GM23338 (cell line): ENCODE results near the gene RAB5IF. TPM values are rescaled to one million over a fixed set of nuclear protein-coding genes. Genes with fewer than 3 reads are reported as not detected.

Experiments
- ATAC-seq: fragments of 200-7000 bp; cut with Tn5 transposase; 3 replicates; pipeline ENCODE4 v1.9.1; 2020
- DNase-seq: peaks from one replicate; pipeline ENCODE4 v3.0.0-alpha.2; 2015; ENCODE audit warnings: low spot score
- H2AFZ ChIP-seq: fragments of 200-600 bp; sonication (generic); 2 replicates; pipeline ENCODE4 v1.8.0; 2016; ENCODE audit warnings: antibody characterized with exemption, mild to moderate bottlenecking, moderate library complexity
- H3F3A ChIP-seq: fragments of 200-600 bp; sonication (generic); replicated peaks from 2 replicates; pipeline ENCODE4 v1.8.0; 2017; ENCODE audit warnings: antibody characterized with exemption, mixed run types, low read depth
- H3K27ac ChIP-seq: fragments of 200-600 bp; sonication (generic); 2 replicates; pipeline ENCODE4 v1.6.1; 2016; ENCODE audit warnings: low read depth
- H3K27me3 ChIP-seq: fragments of 200-600 bp; sonication (generic); 2 replicates; pipeline ENCODE4 v1.8.0; 2016; ENCODE audit warnings: mild to moderate bottlenecking, mixed run types, moderate library complexity; ENCODE audit not compliant: insufficient read depth
- H3K36me3 ChIP-seq: fragments of 200-600 bp; sonication (generic); 2 replicates; pipeline ENCODE4 v1.8.0; 2016; ENCODE audit warnings: mild to moderate bottlenecking; ENCODE audit not compliant: insufficient read depth
- H3K4me1 ChIP-seq: fragments of 200-600 bp; sonication (generic); 2 replicates; pipeline ENCODE4 v1.8.0; 2016; ENCODE audit warnings: mild to moderate bottlenecking, moderate library complexity; ENCODE audit not compliant: insufficient read depth
- H3K4me2 ChIP-seq: fragments of 200-600 bp; sonication (generic); 2 replicates; pipeline ENCODE4 v1.7.1; 2017; ENCODE audit warnings: mixed run types
- H3K4me3 ChIP-seq: fragments of 200-600 bp; sonication (generic); 2 replicates; pipeline ENCODE4 v1.6.1; 2016; ENCODE audit warnings: mixed run types
- H3K79me2 ChIP-seq: fragments of 200-600 bp; sonication (generic); replicated peaks from 2 replicates; pipeline ENCODE4 v1.8.0; 2017; ENCODE audit warnings: mild to moderate bottlenecking; ENCODE audit not compliant: insufficient read depth
- H3K9me2 ChIP-seq: fragments of 200-600 bp; sonication (generic); 2 replicates; pipeline ENCODE4 v1.8.0; 2017; ENCODE audit not compliant: insufficient read depth
- H4K20me1 ChIP-seq: fragments of 200-600 bp; sonication (generic); replicated peaks from 2 replicates; pipeline ENCODE4 v1.8.0; 2017; ENCODE audit warnings: mild to moderate bottlenecking; ENCODE audit not compliant: insufficient read depth
- H3K27ac Mint-ChIP-seq: 2 replicates; pipeline ENCODE4 v1.8.0; 2020; ENCODE audit warnings: inconsistent platforms, mild to moderate bottlenecking, moderate library complexity, mixed read lengths
- H3K27me3 Mint-ChIP-seq: 3 replicates; pipeline ENCODE4 v1.8.0; 2022; ENCODE audit warnings: low read depth, mild to moderate bottlenecking, moderate library complexity, mixed read lengths, inconsistent platforms; ENCODE audit not compliant: insufficient read depth, poor library complexity
- H3K36me3 Mint-ChIP-seq: 3 replicates; pipeline ENCODE4 v1.8.0; 2021; ENCODE audit warnings: low read depth, mild to moderate bottlenecking, inconsistent platforms, moderate library complexity, mixed read lengths
- H3K4me1 Mint-ChIP-seq: 3 replicates; pipeline ENCODE4 v1.8.0; 2020; ENCODE audit warnings: mild to moderate bottlenecking, inconsistent platforms, mixed read lengths
- H3K4me3 Mint-ChIP-seq: 3 replicates; pipeline ENCODE4 v1.8.0; 2021; ENCODE audit warnings: moderate library complexity, mild to moderate bottlenecking, inconsistent platforms, mixed read lengths
- H3K9me3 Mint-ChIP-seq: 3 replicates; pipeline ENCODE4 v1.8.0; 2020; ENCODE audit warnings: moderate library complexity, mild to moderate bottlenecking, inconsistent platforms, mixed read lengths
- EZH2 ChIP-seq: fragments of 200-600 bp; sonication (generic); IDR thresholded peaks from one replicate; pipeline ENCODE4 v1.8.0; 2017; ENCODE audit warnings: antibody characterized with exemption, mild to moderate bottlenecking, low read depth; ENCODE audit not compliant: unreplicated experiment
- EZH2phosphoT487 ChIP-seq: fragments of 200-600 bp; sonication (generic); IDR thresholded peaks from one replicate; pipeline ENCODE4 v1.8.1; 2018; ENCODE audit warnings: antibody characterized with exemption; ENCODE audit not compliant: unreplicated experiment
- JUNB ChIP-seq: IDR thresholded peaks from one replicate; pipeline ENCODE4 v1.6.1; 2016; ENCODE audit warnings: antibody characterized with exemption; ENCODE audit not compliant: unreplicated experiment
- NANOG ChIP-seq: IDR thresholded peaks from 2 replicates; pipeline ENCODE4 v1.6.1; 2016; ENCODE audit warnings: antibody characterized with exemption, borderline replicate concordance
- STAT1 ChIP-seq: IDR thresholded peaks from one replicate; pipeline ENCODE4 v1.6.1; 2016; ENCODE audit warnings: antibody characterized with exemption; ENCODE audit not compliant: unreplicated experiment
- ZNF331 ChIP-seq: fragments of 250-450 bp; sonication (Bioruptor Pico); IDR thresholded peaks from 2 replicates; pipeline ENCODE4 v1.5.0; 2020; ENCODE audit warnings: low read depth, mild to moderate bottlenecking, moderate library complexity
- ZNF462 ChIP-seq: fragments of 250-450 bp; sonication (Bioruptor Pico); IDR thresholded peaks from 2 replicates; pipeline ENCODE4 v1.5.0; 2020; ENCODE audit warnings: mild to moderate bottlenecking, moderate library complexity
- polyA plus RNA-seq: library from polyadenylated mRNA; unstranded; fragments of >200 nt; fragmentation: Nextera tagmentation; extraction: Ambion mirVana; gene quantifications from 2 replicates; pipeline ENCODE4 v1.2.1, GENCODE V29; 2016
- total RNA-seq: library from RNA; depleted of rRNA; stranded (reverse); fragments of >200 nt; shearing (Covaris generic); gene quantifications from 2 replicates; pipeline ENCODE4 v1.2.3, GENCODE V29; 2014
- TF ChIP-seq, protein P1 (sequence below), 2 experiments: fragments of 200-600 bp in 1 of 2; sonication (generic) in 1 of 2; conservative IDR thresholded peaks; 2 replicates each; pipeline versions ENCODE4 v1.5.1 to v1.6.1; 2016 to 2017; ENCODE audit warnings: antibody characterized with exemption in 2 of 2, low read depth in 2 of 2, mild to moderate bottlenecking in 2 of 2, moderate library complexity in 1 of 2
- TF ChIP-seq, protein P2 (sequence below): IDR thresholded peaks from 2 replicates; pipeline ENCODE4 v1.6.1; 2016; ENCODE audit warnings: antibody characterized with exemption

Gene RAB5IF
- total and polyA plus RNA-seq, 2 experiments from 2014 or later = 123 to 138 TPM

- Mint-ChIP-seq H3K36me3 (peaks cover 25% of the 10 kb centered on the region), H3K27me3 (peaks cover 29% of the 10 kb centered on the region), H3K4me3 (peak overlapping the region; percentile 94), H3K9me3 (no peaks in the 10 kb centered on the region), H3K4me1 (peaks cover 50% of the 10 kb centered on the region), H3K27ac (no peak overlapping the region)
- H4K20me1 ChIP-seq = peaks cover 20% of the 10 kb centered on the region
- peaks cover 38% of the 10 kb centered on the region for H3K4me1 ChIP-seq
- ATAC-seq (peak; percentile 1; the same call in 2 of the 3 replicates), DNase-seq (no peak)
- no peak for TF ChIP-seq EZH2phosphoT487
- TF ChIP-seq, protein P1, sequence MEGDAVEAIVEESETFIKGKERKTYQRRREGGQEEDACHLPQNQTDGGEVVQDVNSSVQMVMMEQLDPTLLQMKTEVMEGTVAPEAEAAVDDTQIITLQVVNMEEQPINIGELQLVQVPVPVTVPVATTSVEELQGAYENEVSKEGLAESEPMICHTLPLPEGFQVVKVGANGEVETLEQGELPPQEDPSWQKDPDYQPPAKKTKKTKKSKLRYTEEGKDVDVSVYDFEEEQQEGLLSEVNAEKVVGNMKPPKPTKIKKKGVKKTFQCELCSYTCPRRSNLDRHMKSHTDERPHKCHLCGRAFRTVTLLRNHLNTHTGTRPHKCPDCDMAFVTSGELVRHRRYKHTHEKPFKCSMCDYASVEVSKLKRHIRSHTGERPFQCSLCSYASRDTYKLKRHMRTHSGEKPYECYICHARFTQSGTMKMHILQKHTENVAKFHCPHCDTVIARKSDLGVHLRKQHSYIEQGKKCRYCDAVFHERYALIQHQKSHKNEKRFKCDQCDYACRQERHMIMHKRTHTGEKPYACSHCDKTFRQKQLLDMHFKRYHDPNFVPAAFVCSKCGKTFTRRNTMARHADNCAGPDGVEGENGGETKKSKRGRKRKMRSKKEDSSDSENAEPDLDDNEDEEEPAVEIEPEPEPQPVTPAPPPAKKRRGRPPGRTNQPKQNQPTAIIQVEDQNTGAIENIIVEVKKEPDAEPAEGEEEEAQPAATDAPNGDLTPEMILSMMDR (conservative IDR thresholded peaks at IDR 0.05; ENCODE audit: low read depth in 2 of 2) = no peak
- no peak for TF ChIP-seq NANOG
- TF ChIP-seq JUNB = no peak
- TF ChIP-seq, protein P2, sequence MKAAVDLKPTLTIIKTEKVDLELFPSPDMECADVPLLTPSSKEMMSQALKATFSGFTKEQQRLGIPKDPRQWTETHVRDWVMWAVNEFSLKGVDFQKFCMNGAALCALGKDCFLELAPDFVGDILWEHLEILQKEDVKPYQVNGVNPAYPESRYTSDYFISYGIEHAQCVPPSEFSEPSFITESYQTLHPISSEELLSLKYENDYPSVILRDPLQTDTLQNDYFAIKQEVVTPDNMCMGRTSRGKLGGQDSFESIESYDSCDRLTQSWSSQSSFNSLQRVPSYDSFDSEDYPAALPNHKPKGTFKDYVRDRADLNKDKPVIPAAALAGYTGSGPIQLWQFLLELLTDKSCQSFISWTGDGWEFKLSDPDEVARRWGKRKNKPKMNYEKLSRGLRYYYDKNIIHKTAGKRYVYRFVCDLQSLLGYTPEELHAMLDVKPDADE = no peak
- TF ChIP-seq EZH2 = no peak
- TF ChIP-seq ZNF462 = no peak
- TF ChIP-seq ZNF331 (CRISPR knock-in tag) = no peak
- no peak for TF ChIP-seq STAT1
- no peak overlapping the region for H2AFZ ChIP-seq
- H3K9me2 ChIP-seq = no peaks in the 10 kb centered on the region
- no peaks in the 10 kb centered on the region for H3K36me3 ChIP-seq
- peaks cover 64% of the 10 kb centered on the region for H3K79me2 ChIP-seq
- peak overlapping the region; percentile 50; the same call in 1 of the 2 replicates for H3K27ac ChIP-seq
- H3K4me3 ChIP-seq = peak overlapping the region; percentile 92
- peak overlapping the region; percentile 96 for H3K4me2 ChIP-seq
- H3K27me3 ChIP-seq = no peaks in the 10 kb centered on the region
- peaks cover 6% of the 10 kb centered on the region; the same call in 1 of the 2 replicates for H3F3A ChIP-seq
Measured at GRCh38 chr20:36573798-36574365, 31.7 kb upstream of the RAB5IF start.
